Progenitor cell of endocrine pancreas (in vitro differentiated cells): ENCODE measurements around the gene CTNNBL1. TPM values are rescaled to one million over a fixed set of nuclear protein-coding genes. Genes with fewer than 3 reads are reported as not detected.

Experiments
- DNase-seq: peaks from one replicate; pipeline ENCODE4 v3.0.0; 2021; ENCODE audit warnings: low spot score; ENCODE audit not compliant: unreplicated experiment
- H3K27ac Mint-ChIP-seq: 2 replicates; pipeline ENCODE4 v1.8.0; 2021; ENCODE audit warnings: mild to moderate bottlenecking, moderate library complexity, mixed read lengths
- H3K27me3 Mint-ChIP-seq: 2 replicates; pipeline ENCODE4 v1.8.0; 2021; ENCODE audit warnings: mixed read lengths
- H3K36me3 Mint-ChIP-seq: 2 replicates; pipeline ENCODE4 v1.8.0; 2022; ENCODE audit warnings: mixed read lengths; ENCODE audit not compliant: insufficient read depth
- H3K4me1 Mint-ChIP-seq: 2 replicates; pipeline ENCODE4 v1.8.0; 2021; ENCODE audit warnings: low read depth, mixed read lengths
- H3K4me3 Mint-ChIP-seq: 2 replicates; pipeline ENCODE4 v1.8.0; 2021; ENCODE audit warnings: low read depth, mild to moderate bottlenecking, moderate library complexity, mixed read lengths
- H3K9me3 Mint-ChIP-seq: 2 replicates; pipeline ENCODE4 v1.8.0; 2021; ENCODE audit warnings: low read depth, mixed read lengths
- CTCF ChIP-seq: fragments of 200-600 bp; sonication (generic); IDR thresholded peaks from one replicate; pipeline ENCODE4 v1.5.0; 2021; ENCODE audit warnings: antibody characterized with exemption, mild to moderate bottlenecking; ENCODE audit not compliant: unreplicated experiment
- total RNA-seq: library from RNA; stranded (reverse); gene quantifications from 2 replicates; pipeline ENCODE4 v1.2.1, GENCODE V29; 2021

CTNNBL1 gene
- total RNA-seq, 1 donor from 2014 or later = 60.4 TPM

- TF ChIP-seq CTCF = no peak
- Mint-ChIP-seq H3K27me3 (no peaks in the 10 kb centered on the region), H3K4me1 (peaks cover 6% of the 10 kb centered on the region), H3K27ac (no peak overlapping the region), H3K36me3 (no peaks in the 10 kb centered on the region), H3K9me3 (no peaks in the 10 kb centered on the region), H3K4me3 (no peak overlapping the region)
- no peak for DNase-seq
Observed at GRCh38 chr20:37879843-37880242, 186.0 kb downstream of the CTNNBL1 start.

- no peak overlapping the region for H3K4me3 Mint-ChIP-seq
Observed at GRCh38 chr20:37880726-37881591, 187.1 kb downstream of the CTNNBL1 start.

GRCh38 chr20:37881601-37882343 lies 187.9 kb downstream of the CTNNBL1 start:
- H3K27me3 Mint-ChIP-seq = no peaks in the 10 kb centered on the region
- H3K27ac Mint-ChIP-seq = no peak overlapping the region
- H3K4me1 Mint-ChIP-seq = peaks cover 7% of the 10 kb centered on the region
- TF ChIP-seq CTCF = no peak
- no peaks in the 10 kb centered on the region for H3K36me3 Mint-ChIP-seq
- H3K9me3 Mint-ChIP-seq = no peaks in the 10 kb centered on the region
- DNase-seq = no peak
- no peak overlapping the region for H3K4me3 Mint-ChIP-seq

More at GRCh38 chr20:37880726-37881591, 187.1 kb downstream of the CTNNBL1 start:
- H3K36me3 Mint-ChIP-seq = no peaks in the 10 kb centered on the region
- DNase-seq = no peak
- no peak for TF ChIP-seq CTCF
- H3K27ac Mint-ChIP-seq = no peak overlapping the region
- H3K27me3 Mint-ChIP-seq = no peaks in the 10 kb centered on the region
- H3K4me1 Mint-ChIP-seq = peaks cover 6% of the 10 kb centered on the region
- H3K9me3 Mint-ChIP-seq = no peaks in the 10 kb centered on the region

- H3K9me3 Mint-ChIP-seq = no peaks in the 10 kb centered on the region
- H3K36me3 Mint-ChIP-seq = no peaks in the 10 kb centered on the region
- no peak for TF ChIP-seq CTCF
Observed at GRCh38 chr20:37882961-37883712, 189.3 kb downstream of the CTNNBL1 start.

GRCh38 chr20:37885042-37885441 lies 191.2 kb downstream of the CTNNBL1 start:
- Mint-ChIP-seq H3K27ac (no peak overlapping the region), H3K4me3 (no peak overlapping the region), H3K4me1 (peaks cover 7% of the 10 kb centered on the region), H3K27me3 (peaks cover 4% of the 10 kb centered on the region), H3K9me3 (no peaks in the 10 kb centered on the region), H3K36me3 (no peaks in the 10 kb centered on the region)
- TF ChIP-seq CTCF = no peak
- DNase-seq = no peak

More at GRCh38 chr20:37882961-37883712, 189.3 kb downstream of the CTNNBL1 start:
- DNase-seq = no peak
- Mint-ChIP-seq H3K27me3 (peaks cover 4% of the 10 kb centered on the region), H3K4me1 (peaks cover 7% of the 10 kb centered on the region), H3K4me3 (no peak overlapping the region), H3K27ac (no peak overlapping the region)
